Measurements from ENCODE around the gene WDR27.

WDR27 gene

GRCh38 chr6:169490830-169491229 is 211.0 kb downstream of the WDR27 start:
- no peak for DNase-seq (ENCODE audit: low spot score)
- in situ Hi-C loops (cut with MboI; ENCODE audit: low sequenced_read_pairs, unreplicated experiment), result no loop called here
- TF ChIP-seq, protein P1, sequence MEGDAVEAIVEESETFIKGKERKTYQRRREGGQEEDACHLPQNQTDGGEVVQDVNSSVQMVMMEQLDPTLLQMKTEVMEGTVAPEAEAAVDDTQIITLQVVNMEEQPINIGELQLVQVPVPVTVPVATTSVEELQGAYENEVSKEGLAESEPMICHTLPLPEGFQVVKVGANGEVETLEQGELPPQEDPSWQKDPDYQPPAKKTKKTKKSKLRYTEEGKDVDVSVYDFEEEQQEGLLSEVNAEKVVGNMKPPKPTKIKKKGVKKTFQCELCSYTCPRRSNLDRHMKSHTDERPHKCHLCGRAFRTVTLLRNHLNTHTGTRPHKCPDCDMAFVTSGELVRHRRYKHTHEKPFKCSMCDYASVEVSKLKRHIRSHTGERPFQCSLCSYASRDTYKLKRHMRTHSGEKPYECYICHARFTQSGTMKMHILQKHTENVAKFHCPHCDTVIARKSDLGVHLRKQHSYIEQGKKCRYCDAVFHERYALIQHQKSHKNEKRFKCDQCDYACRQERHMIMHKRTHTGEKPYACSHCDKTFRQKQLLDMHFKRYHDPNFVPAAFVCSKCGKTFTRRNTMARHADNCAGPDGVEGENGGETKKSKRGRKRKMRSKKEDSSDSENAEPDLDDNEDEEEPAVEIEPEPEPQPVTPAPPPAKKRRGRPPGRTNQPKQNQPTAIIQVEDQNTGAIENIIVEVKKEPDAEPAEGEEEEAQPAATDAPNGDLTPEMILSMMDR (IDR thresholded peaks at IDR 0.05; ENCODE audit: borderline replicate concordance, control extremely low read depth, extremely low read depth, insufficient read depth, missing control alignments), result no peak

GRCh38 chr6:169490246-169490641 is 211.6 kb downstream of the WDR27 start:
- TF ChIP-seq, protein P1 (IDR thresholded peaks at IDR 0.05; ENCODE audit: borderline replicate concordance, control extremely low read depth, extremely low read depth, insufficient read depth, missing control alignments), result no peak
- in situ Hi-C loops (cut with MboI; ENCODE audit: low sequenced_read_pairs, unreplicated experiment), result no loop called here
- DNase-seq (ENCODE audit: low spot score), result no peak

DNA sequence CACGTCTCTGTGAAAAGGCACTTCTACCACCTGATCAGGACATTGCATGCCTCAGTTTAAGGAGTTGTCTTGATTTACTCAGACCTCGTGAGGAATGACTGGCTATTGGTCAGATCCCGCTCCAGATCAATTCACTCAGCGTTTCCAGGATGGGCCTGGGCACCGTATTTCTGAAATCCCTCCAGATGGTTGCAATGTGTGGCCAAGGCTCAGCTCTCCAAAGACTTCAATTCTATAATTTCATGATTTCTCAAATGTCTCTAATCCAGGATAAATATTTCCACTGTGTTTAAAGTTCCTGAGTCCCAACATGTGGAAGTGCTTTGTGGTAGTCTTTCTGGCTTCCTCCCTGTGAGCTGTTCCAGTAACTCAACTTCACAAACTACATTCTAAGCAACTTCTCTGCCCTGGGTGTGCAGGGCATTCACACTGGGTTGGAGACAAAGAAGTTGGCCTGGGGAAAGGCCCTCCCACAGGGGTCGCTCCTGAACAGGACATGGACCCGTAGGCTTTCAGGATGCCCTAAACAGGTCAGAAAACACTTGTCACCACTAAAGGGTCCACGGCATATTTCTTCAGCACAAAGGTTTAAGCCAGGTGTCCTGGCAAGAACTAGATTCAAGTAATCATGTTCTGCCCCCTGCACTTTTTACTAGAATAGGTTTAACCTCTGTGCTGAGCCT is 212.1 kb downstream of the WDR27 start:
- no peak for DNase-seq (ENCODE audit: low spot score)
- TF ChIP-seq, protein P1 (IDR thresholded peaks at IDR 0.05; ENCODE audit: borderline replicate concordance, control extremely low read depth, extremely low read depth, insufficient read depth, missing control alignments), result no peak
- in situ Hi-C loops (cut with MboI; ENCODE audit: low sequenced_read_pairs, unreplicated experiment), result no loop called here

DNA sequence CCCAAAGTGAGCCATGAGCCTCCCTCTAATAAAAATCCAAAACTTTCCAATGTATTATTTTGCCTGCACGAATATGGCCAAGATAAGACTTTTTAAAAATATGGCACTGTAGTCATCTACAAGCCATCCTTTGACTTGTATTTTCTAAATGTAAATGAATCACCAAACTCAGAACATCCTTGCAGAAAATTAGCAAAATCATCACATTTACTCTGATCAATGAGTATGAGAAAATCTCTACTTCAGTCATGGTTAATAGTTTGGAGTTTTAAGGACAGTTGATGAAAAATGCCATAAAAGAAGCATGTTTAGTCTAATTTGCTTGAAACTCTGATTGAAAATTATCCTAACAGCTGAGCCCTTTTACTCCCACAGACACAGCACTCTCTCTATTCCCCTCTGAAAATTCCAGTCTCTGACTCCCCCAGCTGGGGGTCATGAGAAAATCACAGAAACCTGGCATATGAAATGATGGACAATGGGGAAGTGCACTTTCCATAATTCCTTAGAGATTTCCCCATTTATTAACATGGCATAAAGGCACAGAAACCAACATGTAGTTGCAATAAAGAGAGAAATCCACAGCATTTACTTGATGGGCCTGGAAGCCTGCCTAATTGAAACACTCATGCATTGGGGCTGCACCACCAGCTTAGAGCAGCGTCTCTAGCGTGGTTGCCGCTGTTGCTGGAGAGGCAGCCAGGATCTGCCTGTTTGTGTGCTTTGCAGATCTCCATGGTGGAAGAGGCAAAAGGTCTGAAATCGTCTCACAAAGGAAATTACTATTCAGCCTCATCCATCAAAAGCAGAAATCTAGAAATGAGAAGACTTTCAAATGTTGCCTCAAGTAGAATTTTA is 214.0 kb downstream of the WDR27 start:
- in situ Hi-C loops (cut with MboI; ENCODE audit: low sequenced_read_pairs, unreplicated experiment), result no loop called here
- TF ChIP-seq, protein P1 (IDR thresholded peaks at IDR 0.05; ENCODE audit: borderline replicate concordance, control extremely low read depth, extremely low read depth, insufficient read depth, missing control alignments), result no peak
- no peak for DNase-seq (ENCODE audit: low spot score)

DNA sequence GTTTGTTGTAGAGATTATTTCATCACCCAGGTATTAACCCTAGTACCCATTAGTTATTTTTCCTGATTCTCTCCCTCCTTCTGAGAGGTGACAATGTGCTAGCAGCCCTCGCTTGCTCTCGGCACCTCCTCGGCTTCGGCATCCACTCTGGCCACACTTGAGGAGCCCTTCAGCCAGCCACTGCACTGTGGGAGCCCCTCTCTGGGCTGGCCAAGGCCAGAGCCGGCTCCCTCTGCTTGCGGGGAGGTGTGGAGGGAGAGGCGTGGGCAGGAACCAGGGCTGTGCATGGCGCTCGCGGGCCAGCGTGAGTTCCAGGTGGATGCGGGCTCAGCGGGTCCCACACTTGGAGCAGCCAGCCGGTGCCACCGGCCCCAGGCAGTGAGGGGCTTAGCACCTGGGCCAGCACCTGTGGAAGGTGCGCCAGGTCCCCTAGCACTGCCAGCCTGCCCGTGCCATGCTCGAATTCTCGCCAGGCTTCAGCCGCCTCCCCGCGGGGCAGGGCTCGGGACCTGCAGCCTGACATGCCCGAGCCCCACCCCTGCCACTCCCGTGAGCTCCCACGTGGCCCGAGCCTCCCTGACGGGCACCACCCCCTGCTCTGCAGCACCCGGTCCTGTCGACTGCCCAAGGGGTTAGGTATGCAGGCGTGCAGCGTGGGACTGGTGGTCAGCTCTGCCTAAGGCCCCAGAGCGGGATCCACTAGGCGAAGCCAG is 221.9 kb downstream of the WDR27 start:
- TF ChIP-seq, protein P1 (IDR thresholded peaks at IDR 0.05; ENCODE audit: borderline replicate concordance, control extremely low read depth, extremely low read depth, insufficient read depth, missing control alignments), result no peak
- no peak for DNase-seq (ENCODE audit: low spot score)
- in situ Hi-C loops (cut with MboI; ENCODE audit: low sequenced_read_pairs, unreplicated experiment), result no loop called here

DNA sequence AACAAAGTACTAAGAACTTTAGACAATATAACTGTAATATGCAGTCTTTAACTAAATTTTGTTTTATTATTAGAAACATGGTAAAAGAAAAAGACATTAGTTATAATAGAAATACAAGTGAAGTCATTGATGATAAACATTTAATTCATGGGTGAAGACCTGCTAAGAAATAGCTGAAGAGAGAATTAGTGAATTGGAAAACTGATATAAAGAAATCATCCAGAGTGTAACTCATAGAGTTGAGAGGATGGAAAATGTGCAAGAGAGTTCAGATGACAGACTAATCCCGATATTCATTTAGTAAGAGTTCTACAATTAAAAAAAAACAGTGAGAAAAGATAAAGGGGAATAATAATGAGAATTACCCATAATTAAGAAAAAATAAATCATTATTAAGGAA is 227.5 kb downstream of the WDR27 start:
- TF ChIP-seq, protein P1 (IDR thresholded peaks at IDR 0.05; ENCODE audit: borderline replicate concordance, control extremely low read depth, extremely low read depth, insufficient read depth, missing control alignments), result no peak
- in situ Hi-C loops (cut with MboI; ENCODE audit: low sequenced_read_pairs, unreplicated experiment), result no loop called here
- no peak for DNase-seq (ENCODE audit: low spot score)
